Measurements from ENCODE around the gene VPS33A.

Gene VPS33A

DNA sequence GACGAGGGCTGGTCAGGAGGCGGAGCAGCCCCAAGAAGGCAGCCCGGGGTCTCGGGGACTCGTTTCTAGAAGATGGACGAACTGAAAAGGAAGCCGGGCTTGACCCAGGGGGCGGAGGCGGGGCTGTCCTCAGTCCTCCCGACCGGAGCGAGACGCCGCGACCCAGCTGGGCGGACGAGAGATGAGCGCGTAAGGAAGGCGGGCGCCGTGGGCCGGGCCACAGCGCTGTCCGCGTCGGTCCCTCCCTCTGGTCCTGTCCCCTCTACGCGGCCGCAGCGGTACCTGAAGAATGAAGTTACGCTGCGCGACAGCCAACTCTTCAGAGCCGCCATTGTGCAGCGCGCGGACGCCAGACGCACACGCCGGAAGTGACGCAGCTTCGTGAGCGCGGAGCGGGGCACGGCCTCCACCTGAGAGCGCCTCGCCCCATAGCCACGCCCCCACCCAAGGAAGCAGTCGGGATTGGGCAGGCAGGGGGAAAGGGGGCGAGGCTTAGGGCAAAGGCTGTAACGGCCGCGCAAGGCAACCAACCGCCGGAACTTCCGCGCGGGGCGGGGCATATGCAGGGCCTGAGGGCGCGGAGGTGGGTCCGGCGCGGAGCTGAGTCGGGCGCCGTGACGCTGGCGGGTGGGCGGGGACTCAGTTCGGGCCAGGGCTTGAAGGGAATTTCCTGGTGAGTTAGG is 40.5 kb downstream of the VPS33A start, which contains the start of gene DIABLO:
Gene DIABLO (minus strand): TSS at position 370 of the 683 bp plus-strand sequence. CDS start 38 bp downstream, at position 332.
- Mint-ChIP-seq H3K4me3 (peak within 1 kb of the TSS; percentile 98), H3K9me3 (no peaks in the 10 kb centered on the region), H3K4me1 (peaks cover 28% of the 10 kb centered on the region), H3K27me3 (ENCODE audit: low read depth, poor library complexity) (no peaks in the 10 kb centered on the region), H3K36me3 (ENCODE audit: low read depth) (peaks cover 34% of the 10 kb centered on the region), H3K27ac (peak within 1 kb of the TSS; percentile 99)
- peak; percentile 100 for DNase-seq
- TF ChIP-seq, protein P1, sequence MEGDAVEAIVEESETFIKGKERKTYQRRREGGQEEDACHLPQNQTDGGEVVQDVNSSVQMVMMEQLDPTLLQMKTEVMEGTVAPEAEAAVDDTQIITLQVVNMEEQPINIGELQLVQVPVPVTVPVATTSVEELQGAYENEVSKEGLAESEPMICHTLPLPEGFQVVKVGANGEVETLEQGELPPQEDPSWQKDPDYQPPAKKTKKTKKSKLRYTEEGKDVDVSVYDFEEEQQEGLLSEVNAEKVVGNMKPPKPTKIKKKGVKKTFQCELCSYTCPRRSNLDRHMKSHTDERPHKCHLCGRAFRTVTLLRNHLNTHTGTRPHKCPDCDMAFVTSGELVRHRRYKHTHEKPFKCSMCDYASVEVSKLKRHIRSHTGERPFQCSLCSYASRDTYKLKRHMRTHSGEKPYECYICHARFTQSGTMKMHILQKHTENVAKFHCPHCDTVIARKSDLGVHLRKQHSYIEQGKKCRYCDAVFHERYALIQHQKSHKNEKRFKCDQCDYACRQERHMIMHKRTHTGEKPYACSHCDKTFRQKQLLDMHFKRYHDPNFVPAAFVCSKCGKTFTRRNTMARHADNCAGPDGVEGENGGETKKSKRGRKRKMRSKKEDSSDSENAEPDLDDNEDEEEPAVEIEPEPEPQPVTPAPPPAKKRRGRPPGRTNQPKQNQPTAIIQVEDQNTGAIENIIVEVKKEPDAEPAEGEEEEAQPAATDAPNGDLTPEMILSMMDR (IDR thresholded peaks at IDR 0.05): no peak

DNA sequence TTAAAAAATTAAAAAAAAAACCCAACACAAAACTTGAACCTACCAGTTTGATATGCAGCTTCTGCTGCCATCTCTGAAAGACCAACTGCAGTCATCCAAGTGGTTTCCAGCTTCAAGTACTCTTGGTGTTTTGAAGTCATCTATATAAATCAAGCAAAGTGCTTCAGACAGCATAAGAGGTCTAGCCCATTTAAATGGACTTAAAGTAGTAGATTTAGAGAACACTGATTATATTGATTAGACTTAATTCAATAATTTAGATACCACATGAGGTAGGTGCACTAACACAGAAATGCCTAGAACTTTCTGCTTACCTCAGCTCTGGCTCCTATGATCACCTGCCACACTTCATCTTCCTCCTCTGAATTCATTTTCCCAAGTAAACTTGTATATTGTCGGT is 49.8 kb downstream of the VPS33A start:
- Mint-ChIP-seq H3K4me1 (no peaks in the 10 kb centered on the region), H3K4me3 (no peak overlapping the region), H3K27me3 (ENCODE audit: low read depth, poor library complexity) (no peaks in the 10 kb centered on the region), H3K27ac (no peak overlapping the region), H3K36me3 (ENCODE audit: low read depth) (peaks cover 80% of the 10 kb centered on the region), H3K9me3 (no peaks in the 10 kb centered on the region)
- TF ChIP-seq, protein P1 (IDR thresholded peaks at IDR 0.05): no peak
- DNase-seq: no peak

DNA sequence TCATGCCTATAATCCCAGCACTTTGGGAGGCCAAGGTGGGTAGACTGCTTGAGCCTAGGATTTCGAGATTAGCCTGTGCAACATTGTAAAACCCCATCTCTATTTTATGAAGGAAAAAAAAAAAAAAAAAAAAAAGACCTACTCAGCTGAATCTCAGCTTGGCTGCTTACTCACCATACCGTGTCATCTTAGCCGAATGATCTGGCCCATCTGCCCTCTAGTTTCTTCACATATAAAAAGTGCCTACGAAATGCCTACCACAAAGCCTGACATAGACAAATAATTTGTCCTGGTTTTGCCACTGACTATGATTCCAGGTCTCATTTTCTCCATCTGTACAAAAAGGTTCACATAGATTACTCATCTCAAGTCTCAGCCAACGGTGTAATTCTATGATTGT is 50.5 kb downstream of the VPS33A start:
- Mint-ChIP-seq H3K4me1 (no peaks in the 10 kb centered on the region), H3K27ac (no peak overlapping the region), H3K27me3 (ENCODE audit: low read depth, poor library complexity) (no peaks in the 10 kb centered on the region), H3K4me3 (no peak overlapping the region), H3K36me3 (ENCODE audit: low read depth) (peaks cover 78% of the 10 kb centered on the region), H3K9me3 (no peaks in the 10 kb centered on the region)
- DNase-seq: no peak
- TF ChIP-seq, protein P1 (IDR thresholded peaks at IDR 0.05): no peak

DNA sequence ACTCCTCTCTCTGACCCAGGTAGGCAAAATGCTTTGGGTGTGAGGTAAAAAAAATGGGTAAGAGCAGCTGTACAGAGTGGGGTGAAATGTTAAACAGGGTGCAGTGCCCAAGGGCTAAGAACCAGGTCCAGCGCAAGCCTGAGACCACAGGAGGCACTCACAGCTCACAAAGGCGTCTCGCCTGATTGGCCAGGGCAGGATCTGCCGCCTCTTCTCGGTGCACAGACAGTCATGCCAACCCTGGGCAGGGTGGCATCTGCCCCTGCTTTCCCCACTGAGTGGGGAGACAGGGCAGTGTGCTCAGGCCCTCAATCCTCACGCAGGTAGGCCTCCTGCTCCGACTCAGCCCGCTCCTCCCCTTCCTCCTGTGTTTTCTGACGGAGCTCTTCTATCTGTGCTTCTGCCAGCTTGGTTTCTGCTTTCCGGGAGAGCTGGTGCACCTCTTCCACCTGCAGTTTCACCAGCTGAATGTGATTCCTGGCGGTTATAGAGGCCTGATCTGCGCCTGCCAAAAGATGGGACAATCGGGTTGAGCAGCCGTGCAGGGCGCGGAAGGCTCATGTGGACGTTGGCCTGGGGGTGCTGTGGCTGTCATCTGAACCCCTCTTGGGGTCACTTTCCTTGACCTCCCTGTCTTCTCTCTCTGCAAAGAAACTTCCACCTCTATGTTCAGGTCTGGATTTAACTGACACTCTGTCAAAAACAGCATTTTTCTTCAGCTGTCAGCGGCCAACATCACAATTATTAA is 58.0 kb downstream of the VPS33A start:
- H3K9me3 Mint-ChIP-seq: no peaks in the 10 kb centered on the region
- TF ChIP-seq, protein P1 (IDR thresholded peaks at IDR 0.05): no peak
- H3K36me3 Mint-ChIP-seq (ENCODE audit: low read depth): peaks cover 45% of the 10 kb centered on the region
- H3K27me3 Mint-ChIP-seq (ENCODE audit: low read depth, poor library complexity): peaks cover 31% of the 10 kb centered on the region
- no peak overlapping the region for H3K4me3 Mint-ChIP-seq
- peaks cover 10% of the 10 kb centered on the region for H3K4me1 Mint-ChIP-seq
- H3K27ac Mint-ChIP-seq: peak overlapping the region; percentile 2
- no peak for DNase-seq

DNA sequence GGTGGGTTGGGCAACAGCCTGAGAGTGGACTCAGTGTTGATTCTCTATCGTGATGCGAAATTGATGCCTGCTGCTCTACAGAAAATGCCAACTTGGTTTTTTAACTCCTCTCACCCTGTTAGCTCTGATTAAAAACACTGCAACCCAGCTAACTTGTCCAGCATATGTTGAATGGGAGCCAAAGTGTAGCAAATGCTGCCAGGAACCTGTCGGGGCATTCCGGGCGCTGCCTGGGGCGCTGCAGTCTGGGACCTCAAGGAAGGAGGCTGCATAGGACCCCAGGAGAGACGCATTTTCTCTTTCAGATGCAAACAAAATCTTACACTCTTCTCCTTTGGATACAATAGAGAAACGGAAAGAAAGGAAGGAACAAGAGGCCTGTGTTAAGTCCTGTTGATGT is 58.9 kb downstream of the VPS33A start:
- Mint-ChIP-seq H3K4me3 (no peak overlapping the region), H3K27me3 (ENCODE audit: low read depth, poor library complexity) (peaks cover 40% of the 10 kb centered on the region), H3K4me1 (peaks cover 10% of the 10 kb centered on the region), H3K36me3 (ENCODE audit: low read depth) (peaks cover 40% of the 10 kb centered on the region), H3K27ac (no peak overlapping the region), H3K9me3 (no peaks in the 10 kb centered on the region)
- no peak for DNase-seq
- TF ChIP-seq, protein P1 (IDR thresholded peaks at IDR 0.05): no peak
